Vagina (tissue), 2 donors: ENCODE measurements around the gene RPS6KL1.

Source experiments
- CTCF ChIP-seq, 3 experiments: fragments of 450-650 bp in 2 of 3; fragments of 200-600 bp in 1 of 3; sonication (generic) in 1 of 3; IDR thresholded peaks; one replicate each; pipeline ENCODE4 v1.5.1; 2017 to 2019; ENCODE audit warnings: antibody characterized with exemption in 3 of 3, mild to moderate bottlenecking in 2 of 3, moderate library complexity in 2 of 3
- POLR2A ChIP-seq, 2 donors: fragments of 450-650 bp; IDR thresholded peaks; one replicate each; pipeline ENCODE4 v1.6.1; 2017; ENCODE audit warnings: antibody characterized with exemption in 2 of 2, mild to moderate bottlenecking in 2 of 2, moderate library complexity in 2 of 2

GRCh38 chr14:74945852-74946658 lies 23.0 kb upstream of the RPS6KL1 start:
- TF ChIP-seq CTCF (IDR thresholded peaks at IDR 0.05) (peak; percentile 67 to 80 (median 80)), POLR2A (IDR thresholded peaks at IDR 0.05) (no peak)
